Measurements from ENCODE around the gene SLC7A11. TPM values are rescaled to one million over a fixed set of nuclear protein-coding genes. Genes with fewer than 3 reads are reported as not detected.
"Not testable (repeated sequence)": the region's sequence is repeated elsewhere in the genome, so short reads cannot be mapped to it uniquely, and the experiment has no call there.

SLC7A11 gene
- total and polyA plus RNA-seq, 7 experiments from 2014 or later = 0.21 to 2.8 (median 0.54) TPM; not detected in 2

DNA sequence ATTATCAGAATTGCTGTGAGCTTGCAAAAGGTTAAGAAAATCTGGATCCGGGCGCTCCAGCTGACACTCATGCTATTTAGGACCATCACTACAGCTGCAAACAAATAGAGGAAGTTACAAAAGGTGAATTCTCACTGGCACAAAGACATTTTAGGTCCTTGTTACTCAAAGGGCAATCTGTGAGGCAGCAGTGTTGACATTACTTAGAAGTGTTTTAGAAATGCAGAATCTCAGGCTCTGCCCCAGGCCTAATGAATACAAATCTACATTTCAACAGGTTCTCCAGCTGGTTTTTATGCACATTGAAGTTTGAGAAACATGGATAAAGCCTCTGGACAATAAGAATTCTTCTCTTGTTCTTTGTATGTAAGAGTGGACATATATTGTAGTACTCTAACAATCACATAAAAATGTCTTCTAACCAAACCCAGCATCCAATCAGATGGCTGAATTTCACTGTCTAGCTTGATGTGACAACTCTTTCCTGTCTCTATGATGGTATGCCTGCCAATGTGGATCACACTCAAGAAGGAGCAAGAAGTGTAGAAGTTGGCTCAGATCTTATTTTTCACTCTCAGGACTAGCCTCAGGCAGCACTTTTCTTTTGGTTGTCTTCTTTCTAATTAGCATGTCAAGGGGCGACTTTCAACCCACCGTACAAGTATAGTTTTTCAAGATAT lies 18.8 kb downstream of the SLC7A11 start:
- H3K4me1 Mint-ChIP-seq = peaks cover 0 to 3% (median 0%) of the 10 kb centered on the region in 7 donors
- no peaks in the 10 kb centered on the region for H3K4me1 ChIP-seq (ENCODE audit: control insufficient read depth in 2 of 2, insufficient read depth in 2 of 2, low read length in 2 of 2)
- ATAC-seq (no peak), DNase-seq (no peak)
- intact Hi-C loops (cut with micrococcal nuclease) = no loop called here
- H3K9me3 Mint-ChIP-seq = peaks cover 0 to 1% (median 0%) of the 10 kb centered on the region in 11 donors
- no peaks in the 10 kb centered on the region for H3K9me3 ChIP-seq (ENCODE audit: control insufficient read depth in 2 of 3, low read length in 3 of 3)
- H3K36me3 ChIP-seq (ENCODE audit: control insufficient read depth in 2 of 3, insufficient read depth in 3 of 3, low read length in 3 of 3) = no peaks in the 10 kb centered on the region
- no peak overlapping the region for H3K27ac Mint-ChIP-seq
- H3K27me3 Mint-ChIP-seq = no peaks in the 10 kb centered on the region
- H3K4me3 Mint-ChIP-seq = no peak overlapping the region
- H3K4me3 ChIP-seq (ENCODE audit: low read length) = no peak overlapping the region
- no peaks in the 10 kb centered on the region for H3K27me3 ChIP-seq (ENCODE audit: control insufficient read depth in 2 of 2, insufficient read depth in 2 of 2, low read length in 2 of 2)
- ChIA-PET CTCF (no interaction called here), POLR2A (no interaction called here)
- peaks cover 0 to 14% (median 0%) of the 10 kb centered on the region in 5 donors for H3K36me3 Mint-ChIP-seq
- no peak overlapping the region for H3K27ac ChIP-seq (ENCODE audit: low read depth, low read length)

DNA sequence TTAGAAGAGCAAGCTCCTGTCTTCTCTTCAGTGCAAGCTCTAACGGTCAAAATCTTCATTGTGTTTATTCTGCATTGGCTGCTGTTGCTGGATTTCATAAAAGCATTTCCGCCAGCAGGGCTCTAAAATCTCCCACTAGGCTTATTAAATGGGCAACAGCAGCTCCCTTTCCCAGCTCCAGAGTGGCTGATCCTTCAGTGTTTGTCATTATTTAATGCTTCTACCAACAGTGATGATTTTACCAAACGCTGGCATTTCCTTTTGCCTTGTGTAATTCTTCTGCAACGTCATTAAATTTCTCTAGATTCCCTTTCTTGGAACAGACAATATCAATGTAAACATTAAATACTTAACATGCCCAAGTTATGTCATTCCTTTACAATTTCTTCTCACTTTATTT lies 20.1 kb downstream of the SLC7A11 start:
- peaks cover 0 to 1% (median 0%) of the 10 kb centered on the region in 11 donors for H3K9me3 Mint-ChIP-seq
- Histone ChIP-seq H3K9me3 (ENCODE audit: control insufficient read depth in 2 of 3, low read length in 3 of 3) (no peaks in the 10 kb centered on the region), H3K4me1 (ENCODE audit: control insufficient read depth in 2 of 2, insufficient read depth in 2 of 2, low read length in 2 of 2) (no peaks in the 10 kb centered on the region), H3K27me3 (ENCODE audit: control insufficient read depth in 2 of 2, insufficient read depth in 2 of 2, low read length in 2 of 2) (no peaks in the 10 kb centered on the region), H3K36me3 (ENCODE audit: control insufficient read depth in 2 of 3, insufficient read depth in 3 of 3, low read length in 3 of 3) (no peaks in the 10 kb centered on the region), H3K27ac (ENCODE audit: low read depth, low read length) (no peak overlapping the region), H3K4me3 (ENCODE audit: low read length) (no peak overlapping the region)
- ATAC-seq = no peak
- intact Hi-C loops (cut with micrococcal nuclease) = no loop called here
- ChIA-PET POLR2A (no interaction called here), CTCF (no interaction called here)
- DNase-seq = no peak
- peaks cover 0 to 3% (median 0%) of the 10 kb centered on the region in 7 donors for H3K4me1 Mint-ChIP-seq
- peaks cover 0 to 13% (median 0%) of the 10 kb centered on the region in 5 donors for H3K36me3 Mint-ChIP-seq
- H3K4me3 Mint-ChIP-seq = no peak overlapping the region
- H3K27ac Mint-ChIP-seq = no peak overlapping the region
- H3K27me3 Mint-ChIP-seq = no peaks in the 10 kb centered on the region

DNA sequence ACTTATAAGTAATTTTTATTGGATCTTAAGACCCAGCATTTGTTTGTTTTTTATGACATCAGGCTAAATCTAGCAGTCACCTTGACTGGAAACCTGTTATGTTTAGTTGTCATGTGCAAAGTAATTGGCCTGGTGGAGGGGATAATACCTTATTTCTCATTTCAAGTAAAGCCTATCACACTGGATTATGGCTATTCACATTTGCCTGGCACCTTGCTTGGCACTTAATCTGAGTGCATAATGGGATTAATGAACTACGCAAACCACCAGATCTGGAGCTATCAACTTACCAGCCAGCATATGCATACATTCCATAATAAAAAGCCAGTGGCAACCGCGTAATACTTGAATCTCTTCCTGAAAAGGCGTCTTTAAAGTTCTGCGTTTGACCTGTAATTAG lies 23.2 kb downstream of the SLC7A11 start:
- ChIA-PET CTCF (no interaction called here), POLR2A (interaction anchor here (0.7 kb wide), 1 partner anchor 10 kb away, joined by 3 read pairs; no protein-coding TSS in a partner anchor)
- intact Hi-C loops (cut with micrococcal nuclease) = no loop called here
- peaks cover 0 to 3% (median 0%) of the 10 kb centered on the region in 7 donors for H3K4me1 Mint-ChIP-seq
- DNase-seq (no peak), ATAC-seq (no peak)
- no peak overlapping the region for H3K4me3 Mint-ChIP-seq
- H3K9me3 Mint-ChIP-seq = no peaks in the 10 kb centered on the region
- Histone ChIP-seq H3K27ac (ENCODE audit: low read depth, low read length) (no peak overlapping the region), H3K4me3 (ENCODE audit: low read length) (no peak overlapping the region), H3K36me3 (ENCODE audit: control insufficient read depth in 2 of 3, insufficient read depth in 3 of 3, low read length in 3 of 3) (no peaks in the 10 kb centered on the region), H3K4me1 (ENCODE audit: control insufficient read depth in 2 of 2, insufficient read depth in 2 of 2, low read length in 2 of 2) (no peaks in the 10 kb centered on the region), H3K27me3 (ENCODE audit: control insufficient read depth in 2 of 2, insufficient read depth in 2 of 2, low read length in 2 of 2) (no peaks in the 10 kb centered on the region), H3K9me3 (ENCODE audit: control insufficient read depth in 2 of 3, low read length in 3 of 3) (no peaks in the 10 kb centered on the region)
- no peaks in the 10 kb centered on the region for H3K27me3 Mint-ChIP-seq
- H3K27ac Mint-ChIP-seq = no peak overlapping the region
- H3K36me3 Mint-ChIP-seq = peaks cover 0 to 11% (median 0%) of the 10 kb centered on the region in 5 donors

DNA sequence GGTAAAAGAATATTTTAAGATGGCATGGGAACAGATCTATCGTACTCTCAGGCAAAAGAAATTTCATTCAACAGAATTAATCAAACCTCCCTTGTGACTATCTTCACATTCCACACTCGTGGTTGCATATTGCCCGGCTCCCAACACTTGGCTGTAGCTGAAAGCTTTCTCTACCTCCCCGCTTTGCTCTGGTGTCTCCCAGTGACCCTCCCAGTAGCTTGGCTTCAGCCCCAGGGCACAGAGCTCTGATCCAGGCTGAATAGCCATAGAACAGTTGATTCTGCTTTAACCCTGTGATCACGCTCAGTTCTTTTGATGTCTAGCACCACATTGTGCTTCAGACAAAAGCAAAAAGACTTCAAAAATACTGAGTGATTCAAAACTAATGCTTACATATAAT lies 24.6 kb downstream of the SLC7A11 start:
- Histone ChIP-seq H3K27me3 (ENCODE audit: control insufficient read depth in 2 of 2, insufficient read depth in 2 of 2, low read length in 2 of 2) (no peaks in the 10 kb centered on the region), H3K4me1 (ENCODE audit: control insufficient read depth in 2 of 2, insufficient read depth in 2 of 2, low read length in 2 of 2) (no peaks in the 10 kb centered on the region), H3K4me3 (ENCODE audit: low read length) (no peak overlapping the region), H3K9me3 (ENCODE audit: control insufficient read depth in 2 of 3, low read length in 3 of 3) (no peaks in the 10 kb centered on the region), H3K36me3 (ENCODE audit: control insufficient read depth in 2 of 3, insufficient read depth in 3 of 3, low read length in 3 of 3) (no peaks in the 10 kb centered on the region), H3K27ac (ENCODE audit: low read depth, low read length) (no peak overlapping the region)
- CTCF ChIA-PET = no interaction called here
- Mint-ChIP-seq H3K27ac (no peak overlapping the region), H3K9me3 (no peaks in the 10 kb centered on the region), H3K27me3 (no peaks in the 10 kb centered on the region), H3K36me3 (peaks cover 0 to 8% (median 0%) of the 10 kb centered on the region in 5 donors), H3K4me3 (no peak overlapping the region), H3K4me1 (no peaks in the 10 kb centered on the region)
- ATAC-seq (no peak), DNase-seq (no peak)
- POLR2A ChIA-PET = no interaction called here
- intact Hi-C loops (cut with micrococcal nuclease) = no loop called here

DNA sequence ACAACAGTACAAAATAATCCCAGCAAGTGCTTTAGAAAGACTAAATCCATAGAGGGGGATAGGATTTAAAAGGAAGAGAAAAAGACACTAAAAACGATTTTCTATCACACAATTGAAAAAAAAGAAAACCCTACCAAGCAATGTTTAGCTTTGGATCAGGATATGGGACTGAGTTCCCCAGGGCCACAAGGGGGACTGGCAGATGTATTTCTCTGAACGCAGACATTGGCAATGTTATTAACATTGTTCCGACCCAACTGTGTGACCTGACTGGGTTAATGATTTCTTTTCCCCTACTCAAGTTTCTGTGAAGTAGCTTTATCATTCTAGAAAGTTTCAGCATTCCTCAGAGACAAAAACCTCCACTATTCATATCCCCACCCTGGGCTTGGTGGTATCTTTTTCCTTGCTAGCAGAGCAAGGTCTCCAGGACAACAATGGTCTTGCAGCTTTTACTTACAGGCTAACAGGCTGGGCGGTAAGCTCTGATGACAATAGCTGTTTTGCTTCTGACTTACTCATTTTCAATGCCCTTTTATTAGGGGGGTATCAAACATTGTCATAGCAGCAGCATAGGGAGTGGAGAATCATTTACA lies 25.8 kb downstream of the SLC7A11 start:
- Histone ChIP-seq H3K4me1 (ENCODE audit: control insufficient read depth in 2 of 2, insufficient read depth in 2 of 2, low read length in 2 of 2) (no peaks in the 10 kb centered on the region), H3K4me3 (ENCODE audit: low read length) (no peak overlapping the region), H3K36me3 (ENCODE audit: control insufficient read depth in 2 of 3, insufficient read depth in 3 of 3, low read length in 3 of 3) (no peaks in the 10 kb centered on the region), H3K9me3 (ENCODE audit: control insufficient read depth in 2 of 3, low read length in 3 of 3) (no peaks in the 10 kb centered on the region), H3K27me3 (ENCODE audit: control insufficient read depth in 2 of 2, insufficient read depth in 2 of 2, low read length in 2 of 2) (no peaks in the 10 kb centered on the region), H3K27ac (ENCODE audit: low read depth, low read length) (no peak overlapping the region)
- ChIA-PET POLR2A (no interaction called here), CTCF (no interaction called here)
- no peaks in the 10 kb centered on the region for H3K27me3 Mint-ChIP-seq
- peaks cover 0 to 5% (median 0%) of the 10 kb centered on the region in 5 donors for H3K36me3 Mint-ChIP-seq
- no peak overlapping the region for H3K27ac Mint-ChIP-seq
- no peaks in the 10 kb centered on the region for H3K4me1 Mint-ChIP-seq
- no peaks in the 10 kb centered on the region for H3K9me3 Mint-ChIP-seq
- intact Hi-C loops (cut with micrococcal nuclease) = no loop called here
- ATAC-seq (no peak), DNase-seq (no peak)
- no peak overlapping the region for H3K4me3 Mint-ChIP-seq

DNA sequence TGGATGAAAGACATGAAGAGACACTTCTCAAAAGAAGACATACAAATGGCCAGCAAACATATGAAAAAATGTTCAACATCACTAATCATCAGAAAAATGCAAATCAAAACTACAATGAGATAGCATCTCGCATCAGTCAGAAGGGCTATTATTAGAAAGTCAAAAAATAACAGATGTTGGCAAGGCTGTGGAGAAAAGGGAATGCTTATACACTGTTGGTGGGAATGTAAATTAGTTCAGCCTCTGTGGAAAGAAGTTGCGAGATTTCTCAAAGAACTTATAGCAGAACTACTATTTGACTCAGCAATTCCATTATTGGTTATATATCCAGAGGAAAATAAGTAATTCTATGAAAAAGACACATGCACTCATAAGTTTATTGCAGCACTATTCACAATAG lies 31.6 kb downstream of the SLC7A11 start:
- H3K9me3 ChIP-seq (ENCODE audit: control insufficient read depth in 2 of 3, low read length in 3 of 3); H3K9me3 Mint-ChIP-seq; H3K27me3 Mint-ChIP-seq; CTCF ChIA-PET; H3K27ac Mint-ChIP-seq; H3K27me3 ChIP-seq (ENCODE audit: control insufficient read depth in 2 of 2, insufficient read depth in 2 of 2, low read length in 2 of 2); H3K27ac ChIP-seq (ENCODE audit: low read depth, low read length); ATAC-seq; H3K4me3 Mint-ChIP-seq; DNase-seq; H3K4me1 ChIP-seq (ENCODE audit: control insufficient read depth in 2 of 2, insufficient read depth in 2 of 2, low read length in 2 of 2); H3K4me1 Mint-ChIP-seq; POLR2A ChIA-PET; H3K4me3 ChIP-seq (ENCODE audit: low read length); intact Hi-C loops (cut with micrococcal nuclease); H3K36me3 ChIP-seq (ENCODE audit: control insufficient read depth in 2 of 3, insufficient read depth in 3 of 3, low read length in 3 of 3); H3K36me3 Mint-ChIP-seq: not testable (repeated sequence)

DNA sequence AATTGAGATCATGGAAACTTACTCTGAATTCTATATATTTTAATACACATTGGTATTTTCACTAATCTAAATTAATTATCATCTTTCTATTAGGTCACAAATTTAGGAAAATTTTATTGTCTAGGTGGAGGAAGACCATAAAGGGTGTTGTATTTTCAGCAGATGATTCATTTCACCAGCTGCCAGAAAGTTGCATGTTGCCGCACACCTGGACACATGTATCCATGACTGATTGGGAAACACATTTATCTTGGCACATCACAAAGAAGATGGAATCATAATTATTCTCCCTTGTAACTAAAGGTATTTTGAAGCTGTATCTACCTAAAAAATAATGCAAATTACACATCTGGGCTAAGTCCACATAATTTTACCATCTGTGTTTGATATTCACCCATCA lies 33.1 kb downstream of the SLC7A11 start:
- no peak for ATAC-seq
- no peak overlapping the region for H3K27ac ChIP-seq (ENCODE audit: low read depth, low read length)
- no peaks in the 10 kb centered on the region for H3K9me3 ChIP-seq (ENCODE audit: control insufficient read depth in 2 of 3, low read length in 3 of 3)
- no peak for DNase-seq
- no peak overlapping the region for H3K4me3 Mint-ChIP-seq
- no peaks in the 10 kb centered on the region for H3K4me1 ChIP-seq (ENCODE audit: control insufficient read depth in 2 of 2, insufficient read depth in 2 of 2, low read length in 2 of 2)
- ChIA-PET POLR2A (no interaction called here), CTCF (no interaction called here)
- H3K27me3 Mint-ChIP-seq = no peaks in the 10 kb centered on the region
- H3K36me3 Mint-ChIP-seq = peaks cover 0 to 3% (median 0%) of the 10 kb centered on the region in 5 donors
- peaks cover 0 to 1% (median 0%) of the 10 kb centered on the region in 7 donors for H3K4me1 Mint-ChIP-seq
- H3K36me3 ChIP-seq (ENCODE audit: control insufficient read depth in 2 of 3, insufficient read depth in 3 of 3, low read length in 3 of 3) = no peaks in the 10 kb centered on the region
- intact Hi-C loops (cut with micrococcal nuclease) = no loop called here
- H3K4me3 ChIP-seq (ENCODE audit: low read length) = no peak overlapping the region
- peaks cover 0 to 3% (median 0%) of the 10 kb centered on the region in 11 donors for H3K9me3 Mint-ChIP-seq
- no peaks in the 10 kb centered on the region for H3K27me3 ChIP-seq (ENCODE audit: control insufficient read depth in 2 of 2, insufficient read depth in 2 of 2, low read length in 2 of 2)
- no peak overlapping the region for H3K27ac Mint-ChIP-seq

Data from naive thymus-derived CD4-positive, alpha-beta T cell (primary cell).